Measurements from ENCODE around the gene ATP2B2. TPM values are rescaled to one million over a fixed set of nuclear protein-coding genes. Genes with fewer than 3 reads are reported as not detected.

Gene ATP2B2
- total RNA-seq, 4 donors from 2014 or later: 0.29 to 9.5 (median 4.4) TPM

DNA sequence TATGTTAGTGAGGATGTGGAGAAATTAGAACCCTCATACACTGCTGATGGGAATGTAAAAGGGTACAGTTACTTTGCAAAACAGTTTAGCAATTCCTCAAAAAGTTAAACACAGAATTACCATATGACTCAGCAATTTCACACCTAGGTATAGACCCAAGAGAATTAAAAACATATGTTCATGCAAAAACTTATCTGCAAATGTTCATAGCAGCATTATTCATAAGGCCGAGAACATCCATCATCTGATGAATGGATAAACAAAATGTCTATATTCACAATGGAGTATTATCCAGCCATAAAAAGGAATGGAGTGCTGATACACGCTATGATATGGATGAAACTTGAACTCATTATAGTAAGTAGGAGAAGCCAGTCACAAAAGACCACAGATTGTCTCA is 194.8 kb downstream of the ATP2B2 start:
- H3K27ac ChIP-seq: no peak overlapping the region
- no peaks in the 10 kb centered on the region for H3K36me3 ChIP-seq
- DNase-seq: no peak
- H3K4me1 ChIP-seq: no peaks in the 10 kb centered on the region
- no peaks in the 10 kb centered on the region for H3K9me3 ChIP-seq
- no peak for TF ChIP-seq CTCF (IDR thresholded peaks at IDR 0.05)
- TF ChIP-seq POLR2A (IDR thresholded peaks at IDR 0.05): no peak
- intact Hi-C loops (cut with DNase I; ENCODE audit: low total_unique reads): no loop called here
- H3K27me3 ChIP-seq: no peaks in the 10 kb centered on the region
- no peak overlapping the region for H3K4me3 ChIP-seq

GRCh38 chr3:10309736-10310135 is 195.7 kb downstream of the ATP2B2 start:
- Histone ChIP-seq H3K27me3 (no peaks in the 10 kb centered on the region), H3K9me3 (no peaks in the 10 kb centered on the region), H3K27ac (no peak overlapping the region), H3K36me3 (no peaks in the 10 kb centered on the region), H3K4me3 (no peak overlapping the region), H3K4me1 (no peaks in the 10 kb centered on the region)
- intact Hi-C loops (cut with DNase I; ENCODE audit: low total_unique reads): no loop called here
- TF ChIP-seq CTCF (IDR thresholded peaks at IDR 0.05) (no peak), POLR2A (IDR thresholded peaks at IDR 0.05) (no peak)
- DNase-seq: no peak

DNA sequence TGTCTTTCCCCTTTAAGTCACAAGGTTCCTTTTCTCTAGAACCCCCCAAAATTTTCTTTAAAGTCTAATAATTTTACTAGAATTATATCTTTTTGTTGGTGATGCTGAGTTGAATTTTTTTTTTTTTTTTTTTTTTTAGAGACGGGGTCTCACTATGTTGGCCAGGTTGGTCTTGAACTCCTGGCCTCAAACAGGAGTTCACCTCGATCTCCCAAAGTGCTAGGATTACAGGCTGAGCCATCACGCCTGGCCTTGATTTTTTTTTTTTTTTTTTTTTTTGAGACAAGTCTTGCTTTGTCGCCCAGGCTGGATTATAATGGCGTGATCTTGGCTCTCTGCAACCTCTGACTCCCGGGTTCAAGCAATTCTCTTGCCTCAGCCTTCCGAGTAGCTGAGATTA is 196.7 kb downstream of the ATP2B2 start:
- no peaks in the 10 kb centered on the region for H3K36me3 ChIP-seq
- intact Hi-C loops (cut with DNase I; ENCODE audit: low total_unique reads): no loop called here

GRCh38 chr3:10306156-10306555 is 199.2 kb downstream of the ATP2B2 start:
- no peak for TF ChIP-seq POLR2A (IDR thresholded peaks at IDR 0.05)
- no peak for TF ChIP-seq CTCF (IDR thresholded peaks at IDR 0.05)
- H3K27ac ChIP-seq: no peak overlapping the region
- intact Hi-C loops (cut with DNase I; ENCODE audit: low total_unique reads): no loop called here
- H3K4me3 ChIP-seq: no peak overlapping the region
- H3K4me1 ChIP-seq: no peaks in the 10 kb centered on the region
- no peaks in the 10 kb centered on the region for H3K9me3 ChIP-seq
- H3K27me3 ChIP-seq: no peaks in the 10 kb centered on the region
- no peaks in the 10 kb centered on the region for H3K36me3 ChIP-seq
- no peak for DNase-seq

More for the DNA sequence above, 196.7 kb downstream of the ATP2B2 start:
- Histone ChIP-seq H3K4me3 (no peak overlapping the region), H3K27ac (no peak overlapping the region), H3K27me3 (no peaks in the 10 kb centered on the region), H3K4me1 (no peaks in the 10 kb centered on the region), H3K9me3 (no peaks in the 10 kb centered on the region)
- no peak for TF ChIP-seq POLR2A (IDR thresholded peaks at IDR 0.05)
- no peak for TF ChIP-seq CTCF (IDR thresholded peaks at IDR 0.05)
- DNase-seq: no peak

DNA sequence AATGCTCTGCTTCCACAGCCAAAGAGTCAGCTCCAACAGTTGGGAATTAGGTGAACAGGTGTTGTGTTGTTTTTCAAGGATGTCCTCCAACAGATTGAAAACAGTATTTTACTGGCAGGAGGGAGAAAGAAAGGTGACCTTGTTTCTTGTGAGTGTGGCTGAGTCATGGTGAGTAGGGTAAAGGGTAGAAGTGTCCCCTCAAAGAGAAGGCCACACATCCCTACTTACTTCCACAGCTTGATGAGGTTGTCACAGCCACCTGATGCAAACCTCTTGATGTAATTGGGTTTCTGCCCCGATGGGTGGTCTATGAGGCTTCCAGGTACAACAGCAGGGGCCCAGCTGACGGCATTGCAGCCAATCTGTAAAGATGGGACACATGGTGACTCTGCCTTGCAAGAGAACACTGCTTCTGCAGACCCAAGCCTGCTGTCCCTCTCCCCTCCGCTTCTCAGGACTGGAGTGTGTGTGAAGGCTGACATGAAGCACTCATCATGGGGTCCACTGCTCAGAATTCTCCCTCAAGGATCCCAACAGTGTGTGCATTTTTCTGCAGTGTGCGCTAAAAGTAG is 200.0 kb downstream of the ATP2B2 start:
- no peak for DNase-seq
- no peak overlapping the region for H3K4me3 ChIP-seq
- intact Hi-C loops (cut with DNase I; ENCODE audit: low total_unique reads): no loop called here
- no peaks in the 10 kb centered on the region for H3K4me1 ChIP-seq
- no peak overlapping the region for H3K27ac ChIP-seq
- no peaks in the 10 kb centered on the region for H3K36me3 ChIP-seq
- no peaks in the 10 kb centered on the region for H3K9me3 ChIP-seq
- no peak for TF ChIP-seq CTCF (IDR thresholded peaks at IDR 0.05)
- no peak for TF ChIP-seq POLR2A (IDR thresholded peaks at IDR 0.05)
- no peaks in the 10 kb centered on the region for H3K27me3 ChIP-seq

All from uterus (tissue), 4 donors.